ENCODE results near the gene IL36B. TPM values are rescaled to one million over a fixed set of nuclear protein-coding genes. Genes with fewer than 3 reads are reported as not detected.

The IL36B gene
- polyA plus RNA-seq, 1 experiment, result not detected

- H3K4me3 ChIP-seq (ENCODE audit: low read depth, low read length), result no peak overlapping the region
- POLR2A ChIA-PET, result no interaction called here
- CTCF ChIA-PET, result no interaction called here
- no peaks in the 10 kb centered on the region for H3K9me3 ChIP-seq (ENCODE audit: control insufficient read depth, insufficient read depth, low read length)
- H3K27ac ChIP-seq (ENCODE audit: low read depth, low read length), result no peak overlapping the region
- peaks cover 15% of the 10 kb centered on the region for H3K27me3 ChIP-seq (ENCODE audit: control insufficient read depth, insufficient read depth, low read length)
- no peak for TF ChIP-seq CTCF (IDR thresholded peaks at IDR 0.05; ENCODE audit: low read depth, low read length)
- DNase-seq (ENCODE audit: low read depth, low spot score), result no peak
Observed at GRCh38 chr2:113070606-113070975, 17.9 kb upstream of the IL36B start.

- Histone ChIP-seq H3K9me3 (ENCODE audit: control insufficient read depth, insufficient read depth, low read length) (no peaks in the 10 kb centered on the region), H3K27me3 (ENCODE audit: control insufficient read depth, insufficient read depth, low read length) (peaks cover 15% of the 10 kb centered on the region), H3K4me3 (ENCODE audit: low read depth, low read length) (no peak overlapping the region), H3K27ac (ENCODE audit: low read depth, low read length) (no peak overlapping the region)
- ChIA-PET POLR2A (no interaction called here), CTCF (interaction anchor here (1.2 kb wide), 1 partner anchor 10 kb away, joined by 4 read pairs; no protein-coding TSS in a partner anchor)
- TF ChIP-seq CTCF (IDR thresholded peaks at IDR 0.05; ENCODE audit: low read depth, low read length), result no peak
- DNase-seq (ENCODE audit: low read depth, low spot score), result no peak
Observed at GRCh38 chr2:113069676-113070605, 17.3 kb upstream of the IL36B start.

GRCh38 chr2:113068706-113069485 lies 16.2 kb upstream of the IL36B start:
- no peaks in the 10 kb centered on the region for H3K9me3 ChIP-seq (ENCODE audit: control insufficient read depth, insufficient read depth, low read length)
- TF ChIP-seq CTCF (IDR thresholded peaks at IDR 0.05; ENCODE audit: low read depth, low read length), result no peak
- peaks cover 15% of the 10 kb centered on the region for H3K27me3 ChIP-seq (ENCODE audit: control insufficient read depth, insufficient read depth, low read length)
- POLR2A ChIA-PET, result no interaction called here
- DNase-seq (ENCODE audit: low read depth, low spot score), result no peak
- H3K27ac ChIP-seq (ENCODE audit: low read depth, low read length), result no peak overlapping the region
- CTCF ChIA-PET, result interaction anchor here (1.2 kb wide), 1 partner anchor 11 kb away, joined by 4 read pairs; no protein-coding TSS in a partner anchor
- H3K4me3 ChIP-seq (ENCODE audit: low read depth, low read length), result no peak overlapping the region

GRCh38 chr2:113068249-113068648 lies 15.6 kb upstream of the IL36B start:
- Histone ChIP-seq H3K27me3 (ENCODE audit: control insufficient read depth, insufficient read depth, low read length) (peaks cover 15% of the 10 kb centered on the region), H3K27ac (ENCODE audit: low read depth, low read length) (no peak overlapping the region), H3K9me3 (ENCODE audit: control insufficient read depth, insufficient read depth, low read length) (no peaks in the 10 kb centered on the region), H3K4me3 (ENCODE audit: low read depth, low read length) (no peak overlapping the region)
- no peak for DNase-seq (ENCODE audit: low read depth, low spot score)
- CTCF ChIA-PET, result interaction anchor here (0.6 to 1.2 kb wide), 2 partner anchors 12 to 18 kb away, joined by 3 to 4 read pairs; no protein-coding TSS in a partner anchor
- POLR2A ChIA-PET, result no interaction called here
- no peak for TF ChIP-seq CTCF (IDR thresholded peaks at IDR 0.05; ENCODE audit: low read depth, low read length)
